ENCODE data around the gene SMURF1.

DNA sequence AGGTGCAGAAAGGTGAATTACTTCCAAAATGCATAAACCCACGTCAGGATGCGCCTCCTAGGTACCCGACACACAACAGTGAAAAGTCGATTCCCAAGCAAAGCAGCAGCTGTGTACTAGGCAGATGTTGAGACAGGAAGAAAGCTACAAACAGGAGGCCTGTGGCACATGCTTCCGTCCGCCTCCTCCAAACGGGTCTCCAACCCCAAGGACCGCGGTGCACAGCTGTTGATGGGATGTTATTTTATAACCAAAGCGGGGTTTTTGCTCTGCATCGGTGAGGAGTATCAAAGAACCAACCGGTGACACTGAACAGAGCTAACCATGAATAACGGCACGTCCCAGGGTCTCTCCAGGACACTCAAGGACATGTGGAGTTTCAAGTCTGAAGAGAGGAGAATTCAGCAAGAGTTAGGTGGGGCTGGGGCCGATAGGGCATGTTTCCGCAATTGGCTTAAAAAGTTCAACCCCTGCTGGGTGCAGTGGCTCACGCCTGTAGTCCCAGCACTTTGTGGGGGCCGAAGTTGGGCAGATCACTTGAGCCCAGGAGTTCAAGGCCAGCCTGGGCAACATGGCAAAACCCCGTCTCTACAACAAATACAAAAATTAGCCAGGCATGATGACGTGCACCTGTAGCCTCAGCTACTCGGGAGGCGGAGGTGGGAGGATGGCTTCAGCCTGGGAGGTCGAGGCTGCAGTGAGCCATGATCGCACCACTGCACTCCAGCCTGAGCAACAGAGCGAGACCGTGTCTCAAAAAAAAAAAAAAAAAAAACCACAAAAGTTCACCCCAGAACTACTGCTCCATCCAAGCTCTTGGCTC lies 108.0 kb downstream of the SMURF1 start:
- TF ChIP-seq TAF1 (conservative IDR thresholded peaks at IDR 0.05): no peak
- TF ChIP-seq FOXA1 (IDR thresholded peaks at IDR 0.05): no peak
- no peak for TF ChIP-seq CTCF (IDR thresholded peaks at IDR 0.05; ENCODE audit: low read depth, low read length, missing input control)
- TF ChIP-seq ATF3 (IDR thresholded peaks at IDR 0.05): no peak
- no peak for TF ChIP-seq HNF4A (conservative IDR thresholded peaks at IDR 0.05)
